Stomach (tissue), 4 donors: ENCODE results near the gene CFAP20DC.

Experiments used
- CTCF ChIP-seq, 7 experiments: fragments of 450-650 bp in 4 of 7; fragments of 200-600 bp in 3 of 7; sonication (generic) in 3 of 7; IDR thresholded peaks; one replicate each; pipeline ENCODE4 v1.5.1; 2016 to 2019; ENCODE audit warnings: antibody characterized with exemption in 7 of 7, control low read depth in 2 of 7, mild to moderate bottlenecking in 1 of 7
- POLR2A ChIP-seq, 4 donors: fragments of 450-650 bp; IDR thresholded peaks; one replicate each; pipeline ENCODE4 v1.6.1; 2016; ENCODE audit warnings: antibody characterized with exemption in 4 of 4, control low read depth in 2 of 4, mild to moderate bottlenecking in 1 of 4, moderate library complexity in 1 of 4

- TF ChIP-seq CTCF (IDR thresholded peaks at IDR 0.05) (no peak), POLR2A (IDR thresholded peaks at IDR 0.05) (no peak)
Measured at GRCh38 chr3:59088761-59089160, 38.9 kb upstream of the CFAP20DC start.
